GM12872 (cell line): ENCODE data around the gene KRTAP1-1.
"Not testable (repeated sequence)": the region's sequence is repeated elsewhere in the genome, so short reads cannot be mapped to it uniquely, and the experiment has no call there.

ENCODE experiments used
- TF ChIP-seq, protein P1 (sequence below): IDR thresholded peaks from 3 replicates; pipeline ENCODE4 v1.5.1; 2011; ENCODE audit warnings: low read depth, mild to moderate bottlenecking, low read length, moderate library complexity; ENCODE audit not compliant: insufficient read depth

Gene KRTAP1-1

GRCh38 chr17:41058741-41059140 is 17.5 kb upstream of the KRTAP1-1 start:
- TF ChIP-seq, protein P1, sequence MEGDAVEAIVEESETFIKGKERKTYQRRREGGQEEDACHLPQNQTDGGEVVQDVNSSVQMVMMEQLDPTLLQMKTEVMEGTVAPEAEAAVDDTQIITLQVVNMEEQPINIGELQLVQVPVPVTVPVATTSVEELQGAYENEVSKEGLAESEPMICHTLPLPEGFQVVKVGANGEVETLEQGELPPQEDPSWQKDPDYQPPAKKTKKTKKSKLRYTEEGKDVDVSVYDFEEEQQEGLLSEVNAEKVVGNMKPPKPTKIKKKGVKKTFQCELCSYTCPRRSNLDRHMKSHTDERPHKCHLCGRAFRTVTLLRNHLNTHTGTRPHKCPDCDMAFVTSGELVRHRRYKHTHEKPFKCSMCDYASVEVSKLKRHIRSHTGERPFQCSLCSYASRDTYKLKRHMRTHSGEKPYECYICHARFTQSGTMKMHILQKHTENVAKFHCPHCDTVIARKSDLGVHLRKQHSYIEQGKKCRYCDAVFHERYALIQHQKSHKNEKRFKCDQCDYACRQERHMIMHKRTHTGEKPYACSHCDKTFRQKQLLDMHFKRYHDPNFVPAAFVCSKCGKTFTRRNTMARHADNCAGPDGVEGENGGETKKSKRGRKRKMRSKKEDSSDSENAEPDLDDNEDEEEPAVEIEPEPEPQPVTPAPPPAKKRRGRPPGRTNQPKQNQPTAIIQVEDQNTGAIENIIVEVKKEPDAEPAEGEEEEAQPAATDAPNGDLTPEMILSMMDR, result no peak

DNA sequence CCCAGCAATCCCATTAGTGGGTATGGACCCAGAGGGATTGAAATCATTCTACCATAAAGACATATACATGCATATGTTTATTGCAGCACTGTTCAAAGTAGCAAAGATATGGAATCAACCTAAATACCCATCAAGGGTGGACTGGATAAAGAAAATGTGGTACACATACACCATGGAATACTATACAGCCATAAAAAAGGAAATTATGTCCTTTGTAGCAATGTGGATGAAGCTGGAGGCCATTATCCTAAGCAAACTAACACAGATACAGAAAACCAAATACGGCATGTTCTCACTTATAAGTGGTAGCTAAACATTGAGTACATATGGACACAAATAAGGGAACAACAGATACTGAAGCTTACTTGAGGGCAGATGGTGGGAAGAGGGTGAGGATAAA is 16.3 kb upstream of the KRTAP1-1 start:
- TF ChIP-seq, protein P1, result no peak

DNA sequence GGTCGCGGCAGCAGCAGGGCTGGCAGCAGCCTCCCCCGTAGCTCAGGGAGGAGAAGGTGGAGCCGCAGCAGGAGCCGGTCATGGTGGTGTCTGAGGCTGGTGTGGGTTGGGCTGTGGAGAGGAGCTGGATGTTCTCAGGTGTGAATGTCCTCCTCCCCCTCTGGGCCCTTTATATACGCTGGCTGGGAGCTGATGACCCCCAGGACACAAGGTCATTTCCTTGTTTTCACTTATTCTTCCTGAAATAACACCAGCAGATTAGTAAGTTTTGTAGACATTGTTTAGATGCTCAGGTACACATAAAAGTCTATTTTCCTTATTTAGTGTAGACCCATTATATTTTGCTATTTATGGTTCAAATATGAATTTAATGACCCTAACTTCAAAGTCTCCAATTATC is 13.9 kb upstream of the KRTAP1-1 start, which contains the start of gene KRTAP2-2:
KRTAP2-2 (minus strand) TSS at position 101 of the 400 bp plus-strand sequence; CDS start at position 82, 19 bp downstream.
- TF ChIP-seq, protein P1, result not testable (repeated sequence)

DNA sequence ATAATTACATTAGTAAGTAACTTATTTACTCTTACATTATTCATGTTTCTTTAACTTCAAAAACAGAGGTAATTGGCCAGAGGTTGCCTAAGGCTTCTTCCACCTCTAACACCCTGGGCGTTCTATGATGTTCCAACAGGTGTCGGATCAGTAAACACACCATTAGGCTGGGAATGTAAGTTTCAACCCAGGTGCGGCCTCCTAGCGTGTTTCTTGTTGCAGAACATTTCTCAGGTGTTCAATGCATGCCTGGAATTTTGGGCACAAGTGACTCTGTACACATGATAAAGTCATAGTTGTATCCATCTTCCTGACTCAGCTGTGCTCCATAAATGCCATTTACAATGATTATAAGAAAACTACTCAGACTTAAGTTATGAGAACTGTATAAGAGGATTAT is 12.8 kb upstream of the KRTAP1-1 start:
- TF ChIP-seq, protein P1, result no peak

- TF ChIP-seq, protein P1, result no peak
Measured at GRCh38 chr17:41052566-41052965, 11.3 kb upstream of the KRTAP1-1 start.

DNA sequence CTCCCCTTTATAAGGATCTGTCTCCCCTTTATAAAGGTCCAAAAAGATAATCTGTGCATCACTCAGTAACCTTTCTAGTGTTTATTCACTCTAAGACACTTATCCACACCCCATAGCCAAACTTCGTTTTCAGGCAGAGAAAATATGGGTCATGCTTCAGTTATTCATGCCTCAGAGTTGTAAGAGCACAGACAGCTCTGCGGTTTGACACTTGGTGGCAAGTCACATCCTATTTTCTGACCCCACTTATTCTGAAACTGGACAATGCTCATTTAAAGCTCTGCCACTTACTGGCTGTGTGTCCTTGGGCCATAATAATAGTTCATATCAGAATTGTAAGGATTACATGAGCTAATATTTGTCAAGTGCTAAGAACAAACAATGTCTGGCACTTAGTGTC is 7.9 kb upstream of the KRTAP1-1 start:
- TF ChIP-seq, protein P1, result no peak

GRCh38 chr17:41048441-41048840 is 7.2 kb upstream of the KRTAP1-1 start:
- TF ChIP-seq, protein P1, result no peak
